LNCaP clone FGC (cell line): ENCODE data around the gene PZP.
"Not testable (repeated sequence)": the region's sequence is repeated elsewhere in the genome, so short reads cannot be mapped to it uniquely, and the experiment has no call there.

Experiments
- DNase-seq: peaks from one replicate; pipeline ENCODE4 v3.0.0-alpha.2; 2011; ENCODE audit warnings: low read depth
- H3K4me3 ChIP-seq: 2 replicates; pipeline ENCODE4 v1.5.1; 2011; ENCODE audit warnings: mild to moderate bottlenecking, low read depth, low read length, control low read depth
- CTCF ChIP-seq: IDR thresholded peaks from 2 replicates; pipeline ENCODE4 v1.5.1; 2012; ENCODE audit warnings: mild to moderate bottlenecking; ENCODE audit not compliant: control insufficient read depth, insufficient read depth; ENCODE audit errors: extremely low read depth

PZP gene

GRCh38 chr12:9149372-9149771 lies 58.8 kb downstream of the PZP start:
- 0 out of 2 replicates have a peak, but pooled peaks have one; percentile 9 for TF ChIP-seq CTCF
- no peak overlapping the region for H3K4me3 ChIP-seq
- no peak for DNase-seq

DNA sequence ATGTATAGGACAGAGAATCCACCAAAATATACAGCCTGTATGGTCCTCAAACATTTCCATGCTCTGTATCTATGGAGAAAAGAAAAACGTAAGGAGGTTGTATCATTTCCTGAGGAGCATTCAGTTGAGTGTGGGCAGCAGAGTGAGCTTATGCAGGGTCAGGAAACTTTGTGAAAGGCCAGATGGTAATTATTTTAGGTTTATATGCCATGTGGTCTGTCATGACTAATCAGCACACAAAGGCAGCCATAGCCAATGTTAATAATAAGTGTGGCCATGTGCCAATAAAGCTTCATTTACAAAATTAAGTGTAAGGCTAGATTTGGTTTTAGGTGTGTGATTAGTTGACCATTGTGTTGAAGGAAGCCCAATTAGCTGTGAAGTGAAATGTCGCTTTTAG lies 59.3 kb downstream of the PZP start:
- no peak for DNase-seq
- H3K4me3 ChIP-seq, result no peak overlapping the region
- no peak for TF ChIP-seq CTCF

GRCh38 chr12:9147461-9147860 lies 60.7 kb downstream of the PZP start:
- no peak for DNase-seq
- H3K4me3 ChIP-seq, result no peak overlapping the region
- no peak for TF ChIP-seq CTCF

GRCh38 chr12:9144730-9145106 lies 63.5 kb downstream of the PZP start:
- H3K4me3 ChIP-seq, result no peak overlapping the region
- no peak for TF ChIP-seq CTCF
- no peak for DNase-seq

DNA sequence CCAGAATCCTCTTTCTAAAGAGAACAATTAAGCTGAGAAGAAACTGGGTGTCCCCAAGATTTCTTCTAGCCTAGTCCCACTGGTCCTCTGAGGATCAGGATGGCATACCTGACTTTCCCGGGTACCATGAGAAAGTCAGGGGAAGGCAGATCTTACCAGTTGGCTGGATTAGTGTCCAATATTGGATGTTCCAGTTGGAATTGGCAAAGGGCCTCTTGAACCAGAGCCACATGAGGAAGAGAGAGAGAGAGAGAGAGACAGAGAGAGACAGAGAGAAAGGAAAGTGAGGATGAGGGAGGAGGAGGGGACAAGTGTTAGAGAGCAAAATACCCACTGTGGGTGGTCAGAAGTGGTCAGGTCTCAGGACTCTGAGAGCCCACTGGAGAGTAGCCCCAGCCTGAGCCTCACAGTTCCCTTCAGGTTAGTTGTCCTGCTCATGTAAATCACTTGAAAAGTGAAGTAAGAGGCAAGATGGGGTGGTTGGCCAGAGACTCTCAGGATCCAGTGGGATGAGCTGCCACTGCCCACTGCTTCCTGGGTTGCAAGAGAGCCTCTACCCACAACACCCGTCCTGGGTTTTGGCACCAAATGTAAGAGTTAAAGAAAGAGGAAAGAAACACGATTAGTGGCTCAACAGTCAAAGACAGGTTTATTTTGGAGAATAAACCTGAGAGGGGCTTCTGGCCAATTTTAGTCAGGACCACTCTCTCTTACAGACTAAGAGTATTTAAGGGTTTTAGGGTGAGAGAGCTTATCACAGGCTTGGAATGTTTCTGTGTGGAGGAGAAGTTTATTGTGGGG lies 64.1 kb downstream of the PZP start:
- no peak for TF ChIP-seq CTCF
- H3K4me3 ChIP-seq, result no peak overlapping the region
- no peak for DNase-seq

GRCh38 chr12:9143137-9143536 lies 65.1 kb downstream of the PZP start:
- TF ChIP-seq CTCF, result no peak
- no peak for DNase-seq
- H3K4me3 ChIP-seq, result no peak overlapping the region

- not testable (repeated sequence) for H3K4me3 ChIP-seq, DNase-seq
Observed at GRCh38 chr12:9139588-9140290, 68.5 kb downstream of the PZP start.
